ENCODE measurements around the gene ABCC8.

Gene ABCC8

GRCh38 chr11:17476317-17477083 is at the start of gene ABCC8:
ABCC8 (minus strand) TSS chr11:17476845; CDS start chr11:17476776, 69 bp downstream.
- no peak for DNase-seq

GRCh38 chr11:17526326-17526725 is 49.7 kb upstream of the ABCC8 start:
- no peak for DNase-seq

DNA sequence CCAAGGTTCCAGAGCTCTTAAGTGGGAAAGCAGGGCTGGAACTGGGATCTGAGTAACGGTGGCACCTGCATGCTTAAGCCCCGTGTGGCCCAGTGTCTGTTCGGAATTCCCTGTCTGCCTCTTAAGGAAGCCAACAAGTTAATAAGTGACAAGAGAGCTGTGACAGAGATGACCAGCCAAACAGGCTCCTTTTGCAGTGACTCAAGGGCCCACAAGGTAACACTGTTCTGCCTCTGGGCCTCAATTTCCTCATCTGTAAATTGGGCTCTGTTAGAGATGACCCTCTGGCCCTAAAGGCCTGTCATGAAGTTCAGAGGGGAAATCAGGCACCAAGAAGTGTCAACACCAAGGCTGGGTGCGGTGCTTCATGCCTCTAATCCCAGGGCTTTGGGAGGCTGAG is 48.9 kb upstream of the ABCC8 start:
- no peak for DNase-seq

DNA sequence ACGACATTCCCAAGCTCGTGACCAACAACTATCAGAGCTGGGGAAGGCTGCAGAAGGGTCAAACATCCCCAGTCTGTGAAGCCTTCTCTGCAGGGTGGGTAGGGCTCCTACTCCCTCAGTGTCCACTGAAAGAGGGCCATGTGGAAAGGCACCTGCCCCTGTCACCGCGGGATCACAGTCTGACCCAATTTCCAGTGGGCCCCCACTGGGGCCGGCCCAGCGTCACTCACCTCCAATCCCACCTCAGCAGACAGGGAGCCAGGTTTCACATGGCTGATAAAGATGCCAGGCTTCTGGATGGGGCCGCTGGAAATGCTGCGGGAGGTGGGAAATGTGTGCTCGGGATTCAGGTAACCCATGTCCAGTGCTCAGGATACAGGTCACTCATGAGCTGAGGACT is 47.6 kb upstream of the ABCC8 start:
- no peak for DNase-seq

DNA sequence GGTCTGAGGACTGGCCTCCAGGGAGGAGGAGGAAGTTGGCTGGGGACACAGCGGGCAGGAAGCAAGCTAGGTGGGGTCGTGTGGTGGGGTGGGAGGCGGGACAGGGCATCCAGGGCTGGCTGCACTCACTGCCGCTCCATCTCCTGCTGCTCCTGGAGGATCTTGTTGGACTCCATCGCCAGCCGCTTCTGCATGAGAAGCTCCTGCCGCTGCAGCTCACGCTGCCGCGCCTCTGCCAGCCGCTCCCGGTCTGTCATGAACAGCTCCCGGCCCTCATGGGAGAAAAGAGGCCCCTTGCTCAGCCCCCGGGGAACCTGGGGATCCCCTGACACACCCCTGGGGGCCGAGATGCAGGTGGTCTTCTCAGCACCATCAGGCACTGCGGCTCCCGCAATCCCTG is 46.0 kb upstream of the ABCC8 start:
- no peak for DNase-seq

DNA sequence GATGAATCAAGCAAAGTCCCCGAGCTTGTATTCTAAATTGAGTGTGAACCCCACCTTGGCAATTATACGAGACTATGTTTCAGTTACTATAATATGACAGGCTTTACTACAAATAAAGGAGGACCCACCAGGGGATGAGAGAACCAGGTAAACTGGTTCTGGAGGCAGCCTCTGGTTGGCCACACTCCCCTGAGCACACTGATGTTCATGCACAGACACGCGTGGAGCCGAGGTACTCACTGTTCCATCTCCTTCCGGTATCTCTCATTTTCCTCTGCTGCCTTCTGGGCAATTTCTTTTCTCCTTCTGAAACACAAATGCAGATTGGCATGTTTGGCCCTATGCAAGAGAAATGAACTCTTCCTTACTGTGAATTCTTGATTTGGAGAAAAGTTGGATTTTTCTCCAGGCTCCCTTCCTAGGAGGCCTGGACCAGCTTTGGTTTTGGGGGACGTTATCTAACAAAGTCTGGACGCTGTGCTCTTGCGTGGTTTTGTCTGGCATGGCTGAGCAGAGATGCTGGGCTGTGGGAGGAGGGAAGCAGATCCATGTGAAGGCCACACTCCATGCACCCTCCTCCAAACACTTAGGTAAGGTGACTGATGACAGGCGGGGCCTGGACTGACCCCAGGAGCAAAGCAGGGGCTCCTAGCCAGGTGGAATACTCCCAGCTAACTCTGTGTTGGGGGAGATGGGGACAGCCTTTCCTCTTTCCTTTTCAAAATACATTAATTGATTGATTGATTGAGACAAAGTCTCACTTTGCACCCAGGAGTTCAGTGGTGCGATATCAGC is 44.7 kb upstream of the ABCC8 start:
- DNase-seq: no peak

DNA sequence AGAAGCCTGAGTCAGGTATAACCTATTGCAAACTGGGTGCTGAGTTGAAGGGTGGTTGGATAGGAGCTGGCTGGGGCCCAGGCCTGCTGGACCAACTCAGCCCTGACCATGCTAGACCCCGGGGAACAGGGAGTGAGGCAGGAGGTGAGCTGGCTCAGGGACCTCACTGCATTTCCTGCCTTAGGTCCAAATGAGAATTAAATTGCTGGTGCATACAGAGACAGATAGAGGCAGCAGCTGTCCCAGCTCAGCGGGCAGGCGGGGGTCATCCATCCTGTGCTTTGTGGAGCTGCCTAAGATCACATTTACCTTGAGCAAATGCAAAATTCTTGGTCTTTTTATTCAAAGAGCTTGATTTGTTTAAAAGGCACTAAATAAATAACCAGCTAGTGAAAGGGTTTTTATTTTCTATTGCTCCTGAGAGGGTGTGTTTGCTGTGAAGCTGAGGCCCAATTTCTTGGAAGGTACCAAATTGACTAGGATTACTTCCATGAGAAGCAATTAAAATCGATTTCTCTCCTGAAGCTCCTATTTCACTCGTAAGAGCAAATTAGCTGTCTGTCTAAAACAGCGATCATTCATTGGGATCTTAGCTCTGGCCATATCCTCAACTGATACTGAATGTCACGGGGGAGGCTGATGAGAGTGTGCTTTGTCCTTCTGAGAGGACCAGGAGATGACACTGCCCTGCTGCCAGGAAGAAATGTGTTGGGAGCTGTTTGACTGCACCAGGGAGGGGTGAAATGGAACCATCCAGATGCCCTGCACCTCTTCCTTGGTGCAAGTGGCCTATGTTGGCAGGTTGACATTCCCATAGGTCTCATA is 42.6 kb upstream of the ABCC8 start:
- DNase-seq: no peak

- no peak for DNase-seq
These were observed 41.7 kb upstream of the ABCC8 start for GRCh38 chr11:17518366-17518765.

DNA sequence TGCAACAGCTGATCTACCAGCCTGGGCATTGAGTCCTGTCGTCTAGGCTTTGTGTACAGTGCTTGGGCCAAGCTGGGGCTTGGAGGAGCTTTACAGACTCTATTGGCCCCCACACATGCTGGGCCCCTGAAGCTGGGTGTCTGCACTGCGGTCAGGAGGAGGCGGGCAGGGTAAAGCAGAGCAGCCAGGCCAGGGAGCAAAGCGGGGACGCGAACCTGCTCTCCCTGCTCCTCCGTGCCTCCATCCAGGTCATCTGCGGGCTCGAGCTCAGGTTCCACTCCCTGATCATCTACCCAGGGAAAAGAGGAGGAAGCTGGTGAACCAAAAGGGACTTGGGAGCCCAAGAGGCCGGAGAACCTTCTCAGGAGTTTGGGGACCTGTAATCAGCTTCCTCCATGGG is 40.5 kb upstream of the ABCC8 start:
- DNase-seq: no peak

- no peak for DNase-seq
These were observed 40.0 kb upstream of the ABCC8 start for GRCh38 chr11:17516551-17517150.

- no peak for DNase-seq
These were observed 39.0 kb upstream of the ABCC8 start for GRCh38 chr11:17515443-17516176.

DNA sequence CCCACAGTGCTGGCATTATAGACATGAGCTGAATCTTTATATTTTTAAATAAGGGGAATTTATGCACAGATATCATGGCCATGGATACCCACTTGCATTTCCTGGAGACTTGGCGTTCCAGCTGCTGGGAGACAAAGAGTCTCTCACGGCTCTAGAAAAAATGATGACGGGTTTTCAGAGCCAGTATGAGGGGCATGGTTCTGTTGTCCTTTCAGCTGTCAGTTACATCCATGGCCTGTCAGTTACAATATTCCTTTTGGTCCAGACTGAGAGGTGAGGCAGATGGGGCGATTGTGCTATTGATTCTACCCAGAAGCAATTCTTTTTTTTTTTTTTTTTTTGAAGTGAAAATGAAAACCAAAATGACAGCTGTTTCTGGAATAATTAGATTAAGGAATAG is 37.8 kb upstream of the ABCC8 start:
- no peak for DNase-seq

DNA sequence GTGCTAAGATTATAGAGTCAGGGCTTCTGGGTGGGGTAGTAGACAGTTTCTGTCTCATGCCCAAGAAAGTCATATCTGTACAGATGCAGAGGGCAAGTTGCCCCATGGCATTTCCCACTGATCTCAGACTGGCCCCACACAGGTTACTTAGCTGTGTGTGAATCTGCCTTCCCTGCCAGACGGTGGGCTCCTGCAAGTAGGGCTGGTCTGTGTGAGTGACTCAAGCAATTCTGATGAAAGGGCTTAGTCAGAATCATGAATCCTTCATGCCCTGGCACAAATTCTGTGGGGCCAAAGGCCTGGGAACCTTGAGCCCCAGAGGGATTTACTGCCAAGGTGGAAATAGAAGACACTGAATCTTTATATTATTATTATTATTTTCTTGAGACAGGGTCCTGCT is 37.2 kb upstream of the ABCC8 start:
- peak; percentile 13 for DNase-seq

- no peak for DNase-seq
These were observed 35.5 kb upstream of the ABCC8 start for GRCh38 chr11:17512101-17512500.

GRCh38 chr11:17511571-17511970 is 34.9 kb upstream of the ABCC8 start:
- DNase-seq: no peak

- no peak for DNase-seq
These were observed 34.0 kb upstream of the ABCC8 start for GRCh38 chr11:17510507-17511206.

- DNase-seq: no peak
These were observed 32.1 kb upstream of the ABCC8 start for GRCh38 chr11:17508791-17509190.

DNA sequence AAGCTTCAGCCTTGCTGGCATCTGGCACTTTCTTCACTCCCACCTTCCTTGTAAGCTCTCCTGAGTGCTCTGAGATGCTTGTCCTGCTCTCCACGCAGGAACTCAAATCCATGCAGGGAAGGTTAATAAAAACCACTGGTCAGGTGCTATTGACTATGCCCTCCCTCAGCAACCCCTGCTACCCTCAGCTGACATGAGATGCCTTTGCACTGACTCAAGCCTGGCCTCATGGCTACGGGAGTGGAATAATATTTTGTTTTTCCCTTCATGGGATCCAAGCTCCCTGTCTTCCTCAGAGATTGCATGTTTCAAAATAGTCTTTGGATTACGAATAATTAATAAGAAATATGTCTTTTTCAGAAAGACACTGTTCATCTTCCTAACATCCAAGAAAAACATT is 31.7 kb upstream of the ABCC8 start:
- DNase-seq: peak; percentile 29

DNA sequence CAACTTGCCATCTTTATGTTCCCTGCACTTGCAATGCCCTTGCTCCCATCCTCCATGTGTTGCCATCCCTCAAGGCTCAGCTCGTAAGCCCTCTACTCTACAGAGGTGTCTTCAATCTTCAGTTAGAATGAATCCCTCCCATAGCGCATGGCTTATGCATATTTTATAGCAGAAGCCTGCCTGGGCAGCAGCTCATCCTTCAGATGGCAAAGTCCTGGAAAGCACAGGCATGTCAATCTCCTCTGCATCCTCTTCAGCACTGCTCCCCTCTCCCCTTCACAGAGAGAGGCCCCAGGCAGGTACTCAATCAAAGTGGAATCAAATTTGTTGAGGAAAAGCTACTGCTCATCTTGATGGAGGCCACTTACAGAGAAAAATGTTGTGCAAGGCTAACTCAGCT is 31.1 kb upstream of the ABCC8 start:
- no peak for DNase-seq

- no peak for DNase-seq
These were observed 30.3 kb upstream of the ABCC8 start for GRCh38 chr11:17506942-17507341.

GRCh38 chr11:17506314-17506713 is 29.7 kb upstream of the ABCC8 start:
- no peak for DNase-seq

DNA sequence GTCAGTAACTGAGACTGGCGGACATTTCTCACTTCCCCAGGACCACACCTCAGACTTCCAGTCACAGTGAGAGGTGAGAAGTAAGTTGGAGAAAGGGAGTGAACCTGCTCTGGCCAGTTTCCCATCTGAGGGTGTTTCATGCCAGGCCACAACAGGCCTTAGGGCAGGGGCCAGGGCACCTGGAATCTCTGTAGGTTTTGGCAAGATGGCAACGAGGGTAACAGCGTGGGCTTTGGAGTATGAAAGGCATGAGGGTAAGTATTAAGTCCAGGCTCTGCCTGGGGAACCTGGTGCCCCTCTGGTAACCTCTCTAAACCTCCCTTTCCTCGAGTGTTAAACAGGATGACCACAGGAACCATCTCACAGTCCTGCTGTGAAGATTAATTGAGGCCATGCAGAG is 28.5 kb upstream of the ABCC8 start:
- no peak for DNase-seq
